ENCODE data around the gene CCDC85A. TPM values are rescaled to one million over a fixed set of nuclear protein-coding genes. Genes with fewer than 3 reads are reported as not detected.

The CCDC85A gene
- total RNA-seq, 1 donor from 2014 or later: 0.70 TPM

DNA sequence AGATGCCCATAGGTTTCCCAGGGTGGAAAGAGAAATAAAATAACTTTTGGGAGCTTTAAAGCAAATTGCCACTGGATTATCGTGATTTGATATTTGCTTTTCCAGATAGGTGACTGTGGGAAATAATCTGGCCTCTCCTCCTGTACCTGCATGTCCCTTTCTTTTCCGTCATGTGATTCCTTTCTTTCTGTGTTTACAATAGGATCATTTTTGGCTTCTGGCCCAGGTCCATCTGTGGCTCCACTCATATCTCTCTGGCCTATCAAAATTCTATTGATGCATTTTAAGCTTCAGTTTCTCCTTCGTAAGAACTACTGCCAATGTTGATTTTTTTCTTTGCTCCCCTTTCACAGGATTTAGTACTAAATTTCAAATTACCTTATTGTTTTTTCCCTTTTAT is 153.6 kb downstream of the CCDC85A start:
- no peak for DNase-seq (ENCODE audit: low spot score)
- no peaks in the 10 kb centered on the region for H3K9me3 Mint-ChIP-seq (ENCODE audit: low read depth)
- TF ChIP-seq, protein P1, sequence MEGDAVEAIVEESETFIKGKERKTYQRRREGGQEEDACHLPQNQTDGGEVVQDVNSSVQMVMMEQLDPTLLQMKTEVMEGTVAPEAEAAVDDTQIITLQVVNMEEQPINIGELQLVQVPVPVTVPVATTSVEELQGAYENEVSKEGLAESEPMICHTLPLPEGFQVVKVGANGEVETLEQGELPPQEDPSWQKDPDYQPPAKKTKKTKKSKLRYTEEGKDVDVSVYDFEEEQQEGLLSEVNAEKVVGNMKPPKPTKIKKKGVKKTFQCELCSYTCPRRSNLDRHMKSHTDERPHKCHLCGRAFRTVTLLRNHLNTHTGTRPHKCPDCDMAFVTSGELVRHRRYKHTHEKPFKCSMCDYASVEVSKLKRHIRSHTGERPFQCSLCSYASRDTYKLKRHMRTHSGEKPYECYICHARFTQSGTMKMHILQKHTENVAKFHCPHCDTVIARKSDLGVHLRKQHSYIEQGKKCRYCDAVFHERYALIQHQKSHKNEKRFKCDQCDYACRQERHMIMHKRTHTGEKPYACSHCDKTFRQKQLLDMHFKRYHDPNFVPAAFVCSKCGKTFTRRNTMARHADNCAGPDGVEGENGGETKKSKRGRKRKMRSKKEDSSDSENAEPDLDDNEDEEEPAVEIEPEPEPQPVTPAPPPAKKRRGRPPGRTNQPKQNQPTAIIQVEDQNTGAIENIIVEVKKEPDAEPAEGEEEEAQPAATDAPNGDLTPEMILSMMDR (IDR thresholded peaks at IDR 0.05): no peak
- no peaks in the 10 kb centered on the region for H3K27me3 Mint-ChIP-seq (ENCODE audit: low read depth)
- no peaks in the 10 kb centered on the region for H3K4me1 Mint-ChIP-seq (ENCODE audit: low read depth)
- no peaks in the 10 kb centered on the region for H3K36me3 Mint-ChIP-seq (ENCODE audit: low read depth)
- H3K4me3 Mint-ChIP-seq (ENCODE audit: unreplicated experiment): no peak overlapping the region
- no peak overlapping the region for H3K27ac Mint-ChIP-seq (ENCODE audit: unreplicated experiment)

DNA sequence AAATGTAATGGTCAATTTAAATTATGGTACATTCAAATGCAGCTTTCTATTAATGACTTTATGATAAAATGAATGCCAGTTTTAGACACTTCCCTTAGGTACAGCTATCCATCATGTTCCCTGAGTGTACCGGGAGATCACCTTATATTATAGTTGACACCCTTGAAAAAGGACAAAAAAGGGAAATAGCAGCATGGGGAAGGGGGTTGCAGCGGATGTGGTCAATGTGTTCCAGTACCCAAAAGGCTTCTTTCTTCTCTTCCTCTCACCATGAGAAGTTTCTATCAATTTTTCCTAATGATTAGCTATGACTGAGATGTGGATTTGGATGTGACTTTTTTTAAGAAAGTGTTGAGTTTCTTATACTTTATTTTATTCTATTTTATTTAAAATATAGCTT is 154.4 kb downstream of the CCDC85A start:
- no peak overlapping the region for H3K4me3 Mint-ChIP-seq (ENCODE audit: unreplicated experiment)
- DNase-seq (ENCODE audit: low spot score): no peak
- no peaks in the 10 kb centered on the region for H3K9me3 Mint-ChIP-seq (ENCODE audit: low read depth)
- TF ChIP-seq, protein P1 (IDR thresholded peaks at IDR 0.05): no peak
- no peaks in the 10 kb centered on the region for H3K4me1 Mint-ChIP-seq (ENCODE audit: low read depth)
- no peak overlapping the region for H3K27ac Mint-ChIP-seq (ENCODE audit: unreplicated experiment)
- H3K27me3 Mint-ChIP-seq (ENCODE audit: low read depth): peaks cover 4% of the 10 kb centered on the region
- no peaks in the 10 kb centered on the region for H3K36me3 Mint-ChIP-seq (ENCODE audit: low read depth)

DNA sequence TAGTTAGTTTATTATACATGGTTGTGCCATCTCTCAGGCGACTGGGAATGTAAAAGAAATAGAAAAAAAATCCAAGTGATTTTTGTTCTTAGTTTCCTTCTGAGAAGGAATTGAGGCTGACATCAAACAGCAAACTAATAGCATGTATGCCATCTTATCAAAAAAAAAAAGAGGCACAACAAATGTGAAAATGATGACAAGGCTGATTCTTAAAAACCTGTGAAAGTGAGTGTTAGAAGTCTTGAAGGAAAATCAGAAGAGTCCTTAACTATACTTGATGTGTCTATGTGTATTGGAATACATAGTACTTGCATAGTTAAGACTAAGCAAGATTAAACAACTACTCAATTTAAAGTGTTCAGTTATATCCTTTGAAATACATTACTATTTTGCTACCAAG is 161.0 kb downstream of the CCDC85A start:
- Mint-ChIP-seq H3K27ac (ENCODE audit: unreplicated experiment) (no peak overlapping the region), H3K4me3 (ENCODE audit: unreplicated experiment) (no peak overlapping the region), H3K4me1 (ENCODE audit: low read depth) (no peaks in the 10 kb centered on the region), H3K36me3 (ENCODE audit: low read depth) (no peaks in the 10 kb centered on the region), H3K9me3 (ENCODE audit: low read depth) (no peaks in the 10 kb centered on the region), H3K27me3 (ENCODE audit: low read depth) (peaks cover 6% of the 10 kb centered on the region)
- TF ChIP-seq, protein P1 (IDR thresholded peaks at IDR 0.05): no peak
- DNase-seq (ENCODE audit: low spot score): no peak

DNA sequence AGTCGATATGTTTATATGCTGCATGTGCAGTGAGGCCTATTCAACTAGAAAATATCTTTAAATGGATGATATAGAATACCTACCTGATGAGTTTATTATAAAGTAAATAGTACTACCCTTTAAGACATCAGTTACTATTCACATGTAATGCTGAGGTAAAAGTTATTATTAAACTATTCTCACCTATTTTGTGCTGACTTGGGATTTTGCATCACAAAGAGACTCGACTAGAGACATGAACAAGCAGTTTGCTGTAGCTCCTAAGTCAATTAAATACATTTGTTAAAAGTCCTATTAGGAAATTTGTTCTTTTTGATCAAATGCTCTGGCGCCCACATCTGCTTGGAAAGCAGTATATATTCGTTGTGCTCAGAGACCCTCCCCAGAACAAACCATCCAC is 164.1 kb downstream of the CCDC85A start:
- Mint-ChIP-seq H3K4me1 (ENCODE audit: low read depth) (no peaks in the 10 kb centered on the region), H3K4me3 (ENCODE audit: unreplicated experiment) (no peak overlapping the region), H3K9me3 (ENCODE audit: low read depth) (no peaks in the 10 kb centered on the region), H3K27ac (ENCODE audit: unreplicated experiment) (no peak overlapping the region), H3K27me3 (ENCODE audit: low read depth) (peaks cover 4% of the 10 kb centered on the region), H3K36me3 (ENCODE audit: low read depth) (no peaks in the 10 kb centered on the region)
- DNase-seq (ENCODE audit: low spot score): no peak
- TF ChIP-seq, protein P1 (IDR thresholded peaks at IDR 0.05): no peak

DNA sequence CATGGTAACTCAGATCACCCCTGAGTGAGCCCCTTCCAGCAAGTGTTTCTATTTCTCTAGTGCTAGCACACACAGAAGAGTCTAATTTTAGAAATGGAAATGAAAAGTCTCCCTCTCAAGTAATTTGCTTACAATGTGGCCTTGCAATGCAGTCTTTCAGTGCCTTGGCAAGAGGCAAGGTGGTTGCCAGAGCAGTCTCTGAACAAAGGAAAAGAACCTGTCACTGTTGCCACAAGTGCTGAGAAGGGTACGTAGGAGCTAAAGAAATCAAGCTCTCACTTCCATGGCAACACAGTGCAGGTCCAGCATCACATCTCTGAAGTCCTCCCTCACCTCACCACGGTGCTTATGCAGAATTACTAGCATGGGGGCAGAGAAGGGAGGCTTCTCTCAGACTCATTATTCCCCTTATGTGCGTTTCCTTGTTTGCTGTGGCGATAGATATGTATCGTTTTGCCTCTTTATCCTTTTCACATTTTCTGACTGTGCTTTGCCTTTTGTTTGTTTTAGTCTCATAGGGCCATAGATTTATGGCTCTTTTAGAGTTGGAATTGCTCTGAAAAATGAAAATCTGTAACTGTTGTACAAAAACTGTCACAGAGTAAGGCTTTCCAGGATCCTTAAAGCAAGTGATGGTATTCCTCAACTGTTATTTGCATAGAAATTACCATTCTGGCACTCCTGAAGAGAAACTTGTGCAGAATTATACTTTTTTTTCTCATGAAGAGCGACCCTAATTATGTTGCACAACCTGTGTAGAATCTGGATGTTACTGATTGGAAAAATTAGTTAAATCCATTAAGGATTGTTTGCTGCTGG is 164.8 kb downstream of the CCDC85A start:
- Mint-ChIP-seq H3K36me3 (ENCODE audit: low read depth) (no peaks in the 10 kb centered on the region), H3K4me1 (ENCODE audit: low read depth) (no peaks in the 10 kb centered on the region), H3K9me3 (ENCODE audit: low read depth) (no peaks in the 10 kb centered on the region), H3K4me3 (ENCODE audit: unreplicated experiment) (no peak overlapping the region), H3K27me3 (ENCODE audit: low read depth) (no peaks in the 10 kb centered on the region), H3K27ac (ENCODE audit: unreplicated experiment) (no peak overlapping the region)
- TF ChIP-seq, protein P1 (IDR thresholded peaks at IDR 0.05): no peak
- DNase-seq (ENCODE audit: low spot score): no peak

Data from chondrocyte (in vitro differentiated cells).